ENCODE results near the gene DBF4B. TPM values are rescaled to one million over a fixed set of nuclear protein-coding genes. Genes with fewer than 3 reads are reported as not detected.

The DBF4B gene
- total and polyA plus RNA-seq, 7 donors = 0.60 to 7.8 (median 4.6) TPM

DNA sequence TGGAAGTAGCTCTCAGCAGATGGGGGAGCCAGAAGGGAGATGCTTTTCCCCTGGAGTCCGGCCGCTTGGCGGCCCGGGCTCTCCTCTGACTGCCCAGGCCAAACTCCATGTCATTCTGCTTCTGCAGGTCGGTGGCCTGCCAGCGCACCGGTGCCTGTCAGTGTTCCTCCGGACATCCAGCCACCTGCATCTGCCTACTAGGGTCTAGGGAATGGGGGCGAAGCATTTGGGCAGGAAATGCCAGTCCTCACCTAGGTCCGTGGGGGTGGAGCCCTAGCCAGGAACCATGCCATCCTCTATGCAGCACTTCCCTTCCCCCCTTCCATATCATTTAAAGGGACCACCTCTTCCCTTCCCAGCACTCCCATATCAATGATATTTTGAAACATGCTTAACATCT lies 87.5 kb downstream of the DBF4B start:
- no peak for DNase-seq
- TF ChIP-seq POLR2A (IDR thresholded peaks at IDR 0.05) (no peak), EP300 (IDR thresholded peaks at IDR 0.05) (no peak), POLR2AphosphoS5 (IDR thresholded peaks at IDR 0.05) (no peak)
- TF ChIP-seq, protein P1, sequence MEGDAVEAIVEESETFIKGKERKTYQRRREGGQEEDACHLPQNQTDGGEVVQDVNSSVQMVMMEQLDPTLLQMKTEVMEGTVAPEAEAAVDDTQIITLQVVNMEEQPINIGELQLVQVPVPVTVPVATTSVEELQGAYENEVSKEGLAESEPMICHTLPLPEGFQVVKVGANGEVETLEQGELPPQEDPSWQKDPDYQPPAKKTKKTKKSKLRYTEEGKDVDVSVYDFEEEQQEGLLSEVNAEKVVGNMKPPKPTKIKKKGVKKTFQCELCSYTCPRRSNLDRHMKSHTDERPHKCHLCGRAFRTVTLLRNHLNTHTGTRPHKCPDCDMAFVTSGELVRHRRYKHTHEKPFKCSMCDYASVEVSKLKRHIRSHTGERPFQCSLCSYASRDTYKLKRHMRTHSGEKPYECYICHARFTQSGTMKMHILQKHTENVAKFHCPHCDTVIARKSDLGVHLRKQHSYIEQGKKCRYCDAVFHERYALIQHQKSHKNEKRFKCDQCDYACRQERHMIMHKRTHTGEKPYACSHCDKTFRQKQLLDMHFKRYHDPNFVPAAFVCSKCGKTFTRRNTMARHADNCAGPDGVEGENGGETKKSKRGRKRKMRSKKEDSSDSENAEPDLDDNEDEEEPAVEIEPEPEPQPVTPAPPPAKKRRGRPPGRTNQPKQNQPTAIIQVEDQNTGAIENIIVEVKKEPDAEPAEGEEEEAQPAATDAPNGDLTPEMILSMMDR (IDR thresholded peaks at IDR 0.05) = no peak
- peaks cover 0 to 82% (median 74%) of the 10 kb centered on the region in 4 donors for H3K4me1 ChIP-seq
- WGBS, 2 donors = 78 to 79% methylated on average over 10 of the region's 10 CpGs
- H3K9me3 ChIP-seq = no peaks in the 10 kb centered on the region
- peak overlapping the region; percentile 85 to 99 (median 96) for H3K27ac ChIP-seq
- intact Hi-C loops (cut with DNase I) = no loop called here
- peaks cover 0 to 10% (median 0%) of the 10 kb centered on the region in 4 donors for H3K36me3 ChIP-seq
- H3K4me3 ChIP-seq = peak overlapping the region; percentile 22 to 42 (median 36)
- H3K27me3 ChIP-seq = no peaks in the 10 kb centered on the region

DNA sequence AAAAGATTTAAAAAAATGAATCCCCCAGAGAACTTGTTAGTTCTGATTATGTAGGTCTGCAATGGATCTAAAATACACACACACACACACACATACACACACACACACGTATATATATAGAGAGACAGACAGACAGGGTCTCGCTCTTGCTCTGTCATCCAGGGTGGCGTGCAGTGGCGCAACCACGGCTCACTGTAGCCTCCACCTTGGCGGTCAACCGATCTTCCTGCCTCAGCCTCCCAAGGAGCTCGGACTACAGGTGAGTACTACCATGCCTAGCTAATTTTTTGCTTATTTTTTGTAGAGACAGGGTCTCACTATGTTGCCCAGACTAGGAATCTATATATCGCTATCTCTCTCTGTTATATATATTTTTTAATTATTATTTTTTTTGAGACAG lies 88.3 kb downstream of the DBF4B start:
- Histone ChIP-seq H3K36me3 (peaks cover 0 to 14% (median 0%) of the 10 kb centered on the region in 4 donors), H3K4me3 (peak overlapping the region; percentile 22 to 42 (median 36)), H3K27ac (peak overlapping the region; percentile 85 to 99 (median 96)), H3K27me3 (no peaks in the 10 kb centered on the region), H3K9me3 (no peaks in the 10 kb centered on the region), H3K4me1 (peaks cover 0 to 90% (median 81%) of the 10 kb centered on the region in 4 donors)
- TF ChIP-seq POLR2AphosphoS5 (IDR thresholded peaks at IDR 0.05) (no peak), POLR2A (IDR thresholded peaks at IDR 0.05) (no peak), EP300 (IDR thresholded peaks at IDR 0.05) (no peak)
- TF ChIP-seq, protein P1 (IDR thresholded peaks at IDR 0.05) = no peak
- DNase-seq = no peak
- intact Hi-C loops (cut with DNase I) = no loop called here
- 90 to 93% methylated on average over 9 of the region's 9 CpGs for WGBS, 2 donors

DNA sequence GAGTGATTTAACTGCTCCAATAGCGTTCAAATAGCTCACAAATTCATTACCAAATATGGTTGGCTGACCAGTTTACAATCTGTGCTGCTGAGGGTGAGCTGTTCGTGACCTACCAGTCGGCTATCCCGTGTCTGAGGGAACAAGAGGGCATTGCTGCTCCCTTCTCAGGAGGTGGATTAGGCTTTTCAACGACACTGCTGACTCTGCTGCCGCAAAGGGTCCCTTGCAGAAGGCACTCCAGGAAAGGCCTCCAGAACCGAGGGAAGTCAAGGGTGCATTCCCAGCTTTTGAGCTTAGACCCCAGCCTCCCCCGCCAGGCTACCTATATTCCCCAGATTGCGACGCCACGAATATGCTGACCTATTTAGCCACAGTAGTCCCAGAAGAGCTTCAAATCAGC lies 89.3 kb downstream of the DBF4B start:
- DNase-seq = peak; percentile 82
- H3K36me3 ChIP-seq = peaks cover 0 to 14% (median 0%) of the 10 kb centered on the region in 4 donors
- peak; percentile 17 to 28 for TF ChIP-seq POLR2A (IDR thresholded peaks at IDR 0.05)
- TF ChIP-seq EP300 (IDR thresholded peaks at IDR 0.05) = peak in 1 of 4 donors; percentile 45
- peak; percentile 75 to 83 (median 79) for TF ChIP-seq POLR2AphosphoS5 (IDR thresholded peaks at IDR 0.05)
- TF ChIP-seq, protein P1 (IDR thresholded peaks at IDR 0.05) = no peak
- peaks cover 0 to 98% (median 87%) of the 10 kb centered on the region in 4 donors for H3K4me1 ChIP-seq
- WGBS, 2 donors = 70 to 77% methylated on average over 11 of the region's 11 CpGs
- peak overlapping the region; percentile 22 to 42 (median 36) for H3K4me3 ChIP-seq
- no peaks in the 10 kb centered on the region for H3K9me3 ChIP-seq
- peak overlapping the region; percentile 85 to 99 (median 96) for H3K27ac ChIP-seq
- intact Hi-C loops (cut with DNase I) = no loop called here
- H3K27me3 ChIP-seq = no peaks in the 10 kb centered on the region

DNA sequence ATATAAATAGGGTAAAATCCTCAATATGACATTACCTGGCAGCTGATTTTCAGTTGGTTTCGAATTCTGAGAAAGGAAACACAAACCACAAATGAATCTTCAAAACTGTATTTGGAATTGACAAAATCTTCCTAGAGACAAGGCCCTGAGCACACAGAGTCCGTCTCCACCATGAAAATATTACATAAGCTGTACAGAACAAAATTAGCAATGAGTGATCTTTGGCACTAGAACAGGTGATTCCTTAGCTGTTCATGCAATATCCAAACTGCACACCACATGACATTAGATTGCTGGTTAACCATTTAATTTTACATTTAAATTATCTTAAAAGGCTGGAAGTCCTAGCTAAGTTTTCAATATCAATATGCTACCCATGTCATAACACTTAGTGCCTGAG lies 89.9 kb downstream of the DBF4B start:
- intact Hi-C loops (cut with DNase I) = no loop called here
- DNase-seq = no peak
- WGBS, 2 donors = 64 to 67% methylated on average over 2 of the region's 2 CpGs
- Histone ChIP-seq H3K9me3 (no peaks in the 10 kb centered on the region), H3K27me3 (no peaks in the 10 kb centered on the region), H3K36me3 (peaks cover 0 to 14% (median 0%) of the 10 kb centered on the region in 4 donors), H3K27ac (peak overlapping the region; percentile 85 to 99 (median 96)), H3K4me1 (peaks cover 0 to 99% (median 88%) of the 10 kb centered on the region in 4 donors), H3K4me3 (peak overlapping the region in 3 of 4 donors; percentile 31 to 42 (median 41))
- TF ChIP-seq POLR2A (IDR thresholded peaks at IDR 0.05) (no peak), POLR2AphosphoS5 (IDR thresholded peaks at IDR 0.05) (no peak), EP300 (IDR thresholded peaks at IDR 0.05) (no peak)
- TF ChIP-seq, protein P1 (IDR thresholded peaks at IDR 0.05) = no peak

Small RNAs within 50 kb of the gene (small RNA-seq; reads per million reads assigned to genes)
- 0 reads per million in 3 donors for gene RN7SL819P

Other genes with a start within 250 kb of the DBF4B start
- gene GPATCH8, start 205.3 kb upstream of the DBF4B start, total RNA-seq = 10 to 100 TPM; 27.5 to 43.2 (median 34.3) TPM
- 10 to 100 TPM in 1 of 3 donors, 1 to 10 TPM in 2; 4.8 to 18.3 (median 5.5) TPM for gene GPATCH8, start 205.3 kb upstream of the DBF4B start, polyA plus RNA-seq
- 1 to 10 TPM; 2.1 to 2.8 (median 2.5) TPM for gene FZD2, start 151.2 kb upstream of the DBF4B start, total RNA-seq
- 1 to 10 TPM in 2 of 3 donors, under 1 TPM in 1; 0.60 to 1.4 (median 1.2) TPM for gene FZD2, start 151.2 kb upstream of the DBF4B start, polyA plus RNA-seq
- gene MEIOC, start 52.2 kb upstream of the DBF4B start, total RNA-seq = under 1 TPM in 1 of 4 donors, not detected in 3; 0.36 TPM
- under 1 TPM in 1 of 3 donors, not detected in 2; 0.12 TPM for gene MEIOC, start 52.2 kb upstream of the DBF4B start, polyA plus RNA-seq
- gene CCDC43, start 18.9 kb upstream of the DBF4B start, total RNA-seq = 10 to 100 TPM; 14.3 to 20.8 (median 15.8) TPM
- 10 to 100 TPM; 10.2 to 14.9 (median 14.3) TPM for gene CCDC43, start 18.9 kb upstream of the DBF4B start, polyA plus RNA-seq
- 1 to 10 TPM; 1.8 to 3.3 (median 3.2) TPM for gene ADAM11, start 50.3 kb downstream of the DBF4B start, total RNA-seq
- under 1 TPM in 2 of 3 donors, not detected in 1; under 0.01 to 0.61 TPM for gene ADAM11, start 50.3 kb downstream of the DBF4B start, polyA plus RNA-seq
- 100 to 1,000 TPM in 1 of 4 donors, 10 to 100 TPM in 3; 68.0 to 134 (median 82.7) TPM for gene GJC1, start 121.6 kb downstream of the DBF4B start, total RNA-seq
- 1 to 10 TPM in 1 of 3 donors, under 1 TPM in 2; 0.23 to 4.7 (median 0.60) TPM for gene GJC1, start 121.6 kb downstream of the DBF4B start, polyA plus RNA-seq
- gene HIGD1B, start 139.2 kb downstream of the DBF4B start, total RNA-seq = 1 to 10 TPM in 2 of 4 donors, not detected in 2; 1.8 to 2.5 TPM
- 1 to 10 TPM in 1 of 3 donors, not detected in 2; 1.1 TPM for gene HIGD1B, start 139.2 kb downstream of the DBF4B start, polyA plus RNA-seq
- gene EFTUD2, start 190.8 kb downstream of the DBF4B start, total RNA-seq = 10 to 100 TPM; 33.7 to 93.1 (median 55.8) TPM
- gene EFTUD2, start 190.8 kb downstream of the DBF4B start, polyA plus RNA-seq = 10 to 100 TPM; 20.6 to 48.4 (median 21.6) TPM
- gene GFAP, start 206.8 kb downstream of the DBF4B start, total RNA-seq = not detected
- 1 to 10 TPM in 2 of 3 donors, not detected in 1; 1.3 to 2.4 TPM for gene GFAP, start 206.8 kb downstream of the DBF4B start, polyA plus RNA-seq
- 1 to 10 TPM in 1 of 4 donors, under 1 TPM in 3; under 0.01 to 1.4 (median 0.30) TPM for gene KIF18B, start 239.1 kb downstream of the DBF4B start, total RNA-seq
- gene KIF18B, start 239.1 kb downstream of the DBF4B start, polyA plus RNA-seq = 10 to 100 TPM in 1 of 3 donors, 1 to 10 TPM in 1, under 1 TPM in 1; 0.60 to 10.5 (median 1.4) TPM

Measured in sigmoid colon (tissue), 7 donors.